Fibroblast of mammary gland (primary cell): ENCODE results near the gene TCF7.

ENCODE experiments used
- DNase-seq: peaks from one replicate; pipeline ENCODE4 v3.0.0-alpha.2; 2010; ENCODE audit warnings: low read depth
- H3K4me3 ChIP-seq: 2 replicates; pipeline ENCODE4 v1.5.1; 2011; ENCODE audit warnings: low read depth, mild to moderate bottlenecking, low read length, moderate library complexity; ENCODE audit not compliant: control insufficient read depth
- TF ChIP-seq, protein P1 (sequence below): conservative IDR thresholded peaks from 2 replicates; pipeline ENCODE4 v1.5.1; 2011; ENCODE audit warnings: low read depth, low read length, inconsistent platforms; ENCODE audit not compliant: control insufficient read depth, insufficient read depth

TCF7 gene

DNA sequence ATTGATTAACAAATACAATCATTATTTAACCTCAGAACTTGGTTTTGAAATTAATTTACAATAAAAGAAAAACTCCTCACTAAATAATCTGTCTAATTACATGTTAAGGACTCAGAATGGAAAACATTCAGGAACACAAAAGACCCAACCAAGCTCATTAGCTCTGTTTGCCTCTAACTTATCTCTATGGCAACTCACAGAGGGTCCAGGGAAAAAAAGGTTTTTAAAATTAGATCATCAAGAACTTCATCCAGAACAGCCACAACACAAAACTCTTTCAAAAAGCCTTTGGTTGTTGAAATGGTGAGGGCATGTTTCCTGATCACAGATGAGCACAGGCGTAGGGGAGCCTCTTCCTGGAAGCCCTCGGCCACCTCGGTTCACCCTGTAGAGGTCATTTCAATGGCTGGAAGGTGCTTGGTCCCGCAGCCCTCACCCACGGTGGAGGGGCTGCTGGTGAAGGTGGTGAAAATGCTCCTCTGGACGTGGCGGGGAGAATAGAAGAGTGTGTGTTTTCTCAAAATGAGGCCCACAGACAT lies 17.2 kb upstream of the TCF7 start:
- DNase-seq = no peak
- TF ChIP-seq, protein P1, sequence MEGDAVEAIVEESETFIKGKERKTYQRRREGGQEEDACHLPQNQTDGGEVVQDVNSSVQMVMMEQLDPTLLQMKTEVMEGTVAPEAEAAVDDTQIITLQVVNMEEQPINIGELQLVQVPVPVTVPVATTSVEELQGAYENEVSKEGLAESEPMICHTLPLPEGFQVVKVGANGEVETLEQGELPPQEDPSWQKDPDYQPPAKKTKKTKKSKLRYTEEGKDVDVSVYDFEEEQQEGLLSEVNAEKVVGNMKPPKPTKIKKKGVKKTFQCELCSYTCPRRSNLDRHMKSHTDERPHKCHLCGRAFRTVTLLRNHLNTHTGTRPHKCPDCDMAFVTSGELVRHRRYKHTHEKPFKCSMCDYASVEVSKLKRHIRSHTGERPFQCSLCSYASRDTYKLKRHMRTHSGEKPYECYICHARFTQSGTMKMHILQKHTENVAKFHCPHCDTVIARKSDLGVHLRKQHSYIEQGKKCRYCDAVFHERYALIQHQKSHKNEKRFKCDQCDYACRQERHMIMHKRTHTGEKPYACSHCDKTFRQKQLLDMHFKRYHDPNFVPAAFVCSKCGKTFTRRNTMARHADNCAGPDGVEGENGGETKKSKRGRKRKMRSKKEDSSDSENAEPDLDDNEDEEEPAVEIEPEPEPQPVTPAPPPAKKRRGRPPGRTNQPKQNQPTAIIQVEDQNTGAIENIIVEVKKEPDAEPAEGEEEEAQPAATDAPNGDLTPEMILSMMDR = no peak
- no peak overlapping the region for H3K4me3 ChIP-seq

DNA sequence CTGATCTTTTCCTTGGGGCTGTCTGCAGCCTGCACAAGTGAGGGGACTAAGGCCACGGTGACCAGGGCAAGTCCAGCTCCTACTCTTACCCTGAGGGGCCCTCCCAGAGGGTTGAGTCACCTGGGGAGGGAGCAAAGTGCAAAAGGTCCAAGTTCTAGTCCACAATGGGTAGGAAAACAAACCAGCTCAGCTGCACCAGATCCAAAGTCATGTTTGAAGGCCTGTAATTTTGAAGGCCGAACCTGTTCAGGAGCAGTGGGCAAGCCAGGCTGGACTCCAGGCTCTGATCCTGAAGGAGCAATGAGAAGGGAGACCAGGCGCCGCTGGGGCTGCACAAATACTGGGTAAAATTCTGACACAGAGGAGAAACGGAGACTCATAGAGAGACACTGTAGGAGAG lies 15.8 kb upstream of the TCF7 start:
- H3K4me3 ChIP-seq = no peak overlapping the region
- TF ChIP-seq, protein P1 = no peak
- DNase-seq = no peak

DNA sequence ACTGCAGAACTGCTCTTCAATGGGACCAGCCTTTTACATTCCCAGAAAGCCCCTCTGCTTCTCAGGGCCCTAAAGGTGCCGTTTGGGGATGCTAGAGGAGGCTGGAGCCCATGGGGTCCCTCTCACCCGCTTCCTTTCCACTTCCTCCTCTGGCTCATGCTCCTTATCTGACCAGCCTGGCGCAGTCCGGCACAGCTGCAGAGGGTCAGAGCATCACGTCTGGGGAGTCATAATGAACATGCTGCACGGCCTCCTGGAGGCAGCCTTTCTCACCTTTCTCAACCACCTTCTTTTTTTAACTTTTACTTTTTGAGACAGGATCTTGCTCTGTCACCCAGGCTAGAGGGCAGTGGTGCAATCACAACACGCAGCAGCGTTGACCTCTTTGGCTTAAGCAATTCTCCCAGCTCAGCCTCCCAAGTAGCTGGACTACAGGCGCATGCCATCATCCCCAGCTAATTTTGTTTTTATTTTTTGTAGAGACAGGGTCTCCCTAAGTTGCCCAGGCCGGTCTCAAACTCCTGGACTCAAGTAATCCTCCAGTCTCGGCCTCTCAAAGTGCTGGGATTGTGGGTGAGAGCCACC lies 15.1 kb upstream of the TCF7 start:
- DNase-seq = no peak
- H3K4me3 ChIP-seq = no peak overlapping the region
- TF ChIP-seq, protein P1 = no peak

DNA sequence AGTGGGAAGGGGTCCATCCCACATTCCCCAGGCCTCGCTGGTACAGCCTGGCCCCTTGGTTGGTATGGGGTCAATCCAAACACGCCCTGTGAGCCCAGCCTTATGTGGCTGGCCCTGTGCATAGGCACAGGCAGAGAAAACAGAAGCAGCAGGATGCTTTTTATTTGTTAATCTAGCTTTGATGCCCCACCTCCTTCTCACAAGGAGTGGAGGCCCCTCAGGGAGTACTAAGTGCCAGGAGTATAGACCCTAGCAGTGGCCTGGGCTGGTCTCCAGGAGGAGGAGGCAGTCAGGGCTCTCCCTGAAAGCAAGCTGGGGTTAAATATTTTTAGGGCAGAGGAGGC lies 14.6 kb upstream of the TCF7 start:
- H3K4me3 ChIP-seq = no peak overlapping the region
- no peak for DNase-seq
- TF ChIP-seq, protein P1 = no peak

DNA sequence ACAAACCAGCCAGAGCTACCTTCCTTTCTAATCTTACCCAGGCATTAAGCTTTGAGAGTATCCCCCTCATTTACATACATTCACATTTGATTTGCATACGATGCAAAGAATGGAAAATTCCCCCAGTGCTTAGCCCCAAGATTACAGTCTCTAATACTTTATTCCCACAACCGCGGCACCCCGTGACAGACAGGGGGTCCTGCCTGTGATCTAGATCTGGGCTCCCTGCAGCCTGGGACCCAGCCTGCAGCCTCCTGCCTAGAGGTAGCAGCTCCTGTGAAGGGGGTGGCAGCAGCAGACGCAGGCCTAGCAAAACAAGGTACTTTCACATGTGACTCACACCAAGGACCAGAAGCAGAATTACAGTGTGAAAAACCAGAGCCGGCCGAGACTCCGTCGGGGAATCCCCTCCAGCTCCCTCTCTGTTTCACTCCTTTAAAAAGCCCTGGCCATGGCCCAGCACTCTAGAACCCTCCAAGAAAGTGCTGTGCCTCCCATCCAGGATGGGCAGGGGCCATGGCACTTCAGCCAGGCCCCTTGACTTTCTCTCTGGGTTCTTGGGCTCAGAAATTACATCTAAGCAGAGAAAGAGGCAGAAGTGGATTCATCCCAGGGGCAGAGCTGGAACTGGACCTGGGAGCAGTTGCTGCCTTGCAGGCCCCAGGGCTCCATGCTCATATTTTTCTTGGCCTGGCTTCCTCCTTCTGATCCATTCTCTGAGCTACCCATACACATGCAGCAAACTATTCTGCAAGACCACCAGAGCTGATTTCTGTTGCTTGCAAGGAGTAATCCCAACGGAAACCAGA lies 14.0 kb upstream of the TCF7 start:
- TF ChIP-seq, protein P1 = no peak
- no peak overlapping the region for H3K4me3 ChIP-seq
- DNase-seq = peak; percentile 51

DNA sequence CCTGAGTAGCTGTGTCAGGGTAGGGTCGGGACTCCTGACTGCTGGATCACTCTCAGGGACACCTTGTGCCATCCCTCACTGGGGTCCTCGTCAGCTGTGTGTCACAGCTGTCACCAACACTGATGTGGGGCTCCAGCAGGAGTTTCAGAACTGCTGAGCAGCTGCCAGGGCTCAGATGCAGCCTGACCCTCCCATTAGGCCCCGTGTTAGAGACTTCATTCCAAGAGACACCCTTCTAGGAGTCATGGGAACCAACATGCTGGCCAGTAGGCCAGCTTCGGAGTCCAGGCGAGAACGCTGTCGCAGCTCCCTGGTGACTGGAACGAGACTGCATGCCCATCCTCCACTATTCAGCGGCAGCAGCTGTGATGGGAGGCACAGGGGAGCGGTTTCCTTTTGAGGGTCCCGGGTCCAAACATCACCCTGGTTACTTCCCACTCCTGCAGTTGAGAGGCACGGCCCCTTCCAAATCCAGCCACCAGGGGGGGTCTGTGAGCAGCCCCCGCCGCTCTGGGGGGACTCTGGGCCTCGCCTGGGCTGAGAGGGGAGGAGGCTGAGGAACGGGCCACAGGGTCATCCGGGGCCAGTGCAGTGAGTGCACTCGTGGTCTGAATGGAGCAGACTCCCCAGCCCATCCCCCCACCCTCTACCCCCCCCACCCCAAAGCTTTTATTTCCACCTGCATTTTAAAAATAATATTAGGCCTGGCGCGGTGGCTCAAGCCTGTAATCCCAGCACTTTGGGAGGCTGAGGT lies 12.6 kb upstream of the TCF7 start:
- peak; percentile 33 for DNase-seq
- no peak overlapping the region for H3K4me3 ChIP-seq
- TF ChIP-seq, protein P1 = peak; percentile 82
